ENCODE results near the gene GRIN2A.

Gene GRIN2A

GRCh38 chr16:10181196-10182162 is 749 bp downstream of the GRIN2A start:
- no peak for DNase-seq (ENCODE audit: low read depth)

- no peak for DNase-seq (ENCODE audit: low read depth)
These were observed 1.5 kb downstream of the GRIN2A start for GRCh38 chr16:10180771-10181163.

GRCh38 chr16:10180042-10180770 is 2.0 kb downstream of the GRIN2A start:
- no peak for DNase-seq (ENCODE audit: low read depth)

- DNase-seq (ENCODE audit: low read depth) = no peak
These were observed 3.7 kb downstream of the GRIN2A start for GRCh38 chr16:10178526-10178925.

- DNase-seq (ENCODE audit: low read depth) = no peak
These were observed 4.1 kb downstream of the GRIN2A start for GRCh38 chr16:10178080-10178479.

- DNase-seq (ENCODE audit: low read depth) = peak; percentile 14
These were observed 9.2 kb downstream of the GRIN2A start for GRCh38 chr16:10172848-10173655.

- DNase-seq (ENCODE audit: low read depth) = no peak
These were observed 11.0 kb downstream of the GRIN2A start for GRCh38 chr16:10171221-10171620.

- no peak for DNase-seq (ENCODE audit: low read depth)
These were observed 12.3 kb downstream of the GRIN2A start for GRCh38 chr16:10169904-10170410.

- no peak for DNase-seq (ENCODE audit: low read depth)
These were observed 13.2 kb downstream of the GRIN2A start for GRCh38 chr16:10169031-10169430.

GRCh38 chr16:10168258-10168657 is 14.0 kb downstream of the GRIN2A start:
- DNase-seq (ENCODE audit: low read depth) = peak; percentile 36

GRCh38 chr16:10165643-10166042 is 16.6 kb downstream of the GRIN2A start:
- DNase-seq (ENCODE audit: low read depth) = no peak

- no peak for DNase-seq (ENCODE audit: low read depth)
These were observed 19.2 kb downstream of the GRIN2A start for GRCh38 chr16:10162981-10163380.

GRCh38 chr16:10156099-10156498 is 26.1 kb downstream of the GRIN2A start:
- peak; percentile 82 for DNase-seq (ENCODE audit: low read depth)

- DNase-seq (ENCODE audit: low read depth) = no peak
These were observed 27.8 kb downstream of the GRIN2A start for GRCh38 chr16:10154389-10154788.

GRCh38 chr16:10153985-10154384 is 28.2 kb downstream of the GRIN2A start:
- no peak for DNase-seq (ENCODE audit: low read depth)

GRCh38 chr16:10151718-10152117 is 30.5 kb downstream of the GRIN2A start:
- DNase-seq (ENCODE audit: low read depth) = no peak

GRCh38 chr16:10150906-10151305 is 31.3 kb downstream of the GRIN2A start:
- no peak for DNase-seq (ENCODE audit: low read depth)

- DNase-seq (ENCODE audit: low read depth) = no peak
These were observed 36.6 kb downstream of the GRIN2A start for GRCh38 chr16:10145542-10146035.

- no peak for DNase-seq (ENCODE audit: low read depth)
These were observed 40.6 kb downstream of the GRIN2A start for GRCh38 chr16:10141671-10142070.

GRCh38 chr16:10138881-10139280 is 43.3 kb downstream of the GRIN2A start:
- DNase-seq (ENCODE audit: low read depth) = no peak

- DNase-seq (ENCODE audit: low read depth) = no peak
These were observed 44.9 kb downstream of the GRIN2A start for GRCh38 chr16:10137341-10137740.

GRCh38 chr16:10136916-10137315 is 45.3 kb downstream of the GRIN2A start:
- no peak for DNase-seq (ENCODE audit: low read depth)
